CD4-positive, alpha-beta T cell (primary cell): ENCODE results near the gene SEPTIN8. TPM values are rescaled to one million over a fixed set of nuclear protein-coding genes. Genes with fewer than 3 reads are reported as not detected.

Experiments used
- ATAC-seq: fragments of 200-7000 bp; cut with Tn5 transposase; one replicate; pipeline ENCODE4 v1.10.0; 2022; ENCODE audit warnings: mild to moderate bottlenecking; ENCODE audit not compliant: poor library complexity
- CTCF ChIA-PET: fragments of 350-600 bp; sonication (Branson Sonifier 250); formaldehyde crosslinking; loops from one replicate; lab custom pipeline; 2021; ENCODE audit warnings: antibody characterized with exemption, inconsistent platforms; lab: Charles Lee
- POLR2A ChIA-PET: fragments of 350-600 bp; sonication (Branson Sonifier 250); formaldehyde crosslinking; loops from one replicate; lab custom pipeline; 2021; ENCODE audit warnings: antibody characterized with exemption, inconsistent platforms; lab: Charles Lee
- DNase-seq, 14 experiments: peaks; one replicate each; pipeline ENCODE4 v3.0.0-alpha.2; 2013 to 2020; ENCODE audit warnings: mixed read lengths in 2 of 14
- H3K27ac ChIP-seq, 2 donors: one replicate each; pipeline versions ENCODE4 v1.5.1 to v1.7.0; 2013; ENCODE audit warnings: low read length in 2 of 2, low read depth in 1 of 2, mild to moderate bottlenecking in 1 of 2
- H3K27me3 ChIP-seq, 2 experiments: 1 replicate in 1 of 2; 2 replicates in 1 of 2; pipeline versions ENCODE4 v1.6.1 to v1.7.0; 2013; ENCODE audit warnings: low read length in 2 of 2, control low read depth in 1 of 2, mild to moderate bottlenecking in 1 of 2, moderate library complexity in 1 of 2; ENCODE audit not compliant: insufficient read depth in 2 of 2, control insufficient read depth in 1 of 2
- H3K36me3 ChIP-seq: one replicate; pipeline ENCODE4 v1.6.1; 2013; ENCODE audit warnings: low read length, control low read depth; ENCODE audit not compliant: insufficient read depth
- H3K4me1 ChIP-seq: one replicate; pipeline ENCODE4 v1.6.1; 2013; ENCODE audit warnings: low read length, control low read depth; ENCODE audit not compliant: insufficient read depth
- H3K4me3 ChIP-seq: one replicate; pipeline ENCODE4 v1.5.1; 2013; ENCODE audit warnings: mild to moderate bottlenecking, low read length, moderate library complexity
- H3K9me3 ChIP-seq, 2 experiments: 1 replicate in 1 of 2; 2 replicates in 1 of 2; pipeline versions ENCODE4 v1.6.1 to v1.7.0; 2013; ENCODE audit warnings: low read length in 2 of 2, mild to moderate bottlenecking in 2 of 2, control low read depth in 1 of 2, moderate library complexity in 1 of 2; ENCODE audit not compliant: control insufficient read depth in 1 of 2, insufficient read depth in 1 of 2
- H3K27ac Mint-ChIP-seq: one replicate; pipeline ENCODE4 v1.8.0; 2020; ENCODE audit warnings: mixed read lengths
- H3K27me3 Mint-ChIP-seq: one replicate; pipeline ENCODE4 v1.8.0; 2021; ENCODE audit warnings: mixed read lengths
- H3K36me3 Mint-ChIP-seq: one replicate; pipeline ENCODE4 v1.8.0; 2021; ENCODE audit warnings: low read depth, mixed read lengths
- H3K4me1 Mint-ChIP-seq: one replicate; pipeline ENCODE4 v1.8.0; 2021; ENCODE audit warnings: low read depth, mixed read lengths
- H3K4me3 Mint-ChIP-seq: one replicate; pipeline ENCODE4 v1.8.0; 2020; ENCODE audit warnings: mild to moderate bottlenecking, mixed read lengths
- H3K9me3 Mint-ChIP-seq: one replicate; pipeline ENCODE4 v1.8.0; 2020; ENCODE audit warnings: mixed read lengths
- intact Hi-C, 2 experiments: fragments of 100-400 bp; cut with DNase I in 1 of 2; cut with micrococcal nuclease in 1 of 2; formaldehyde crosslinking; loops; one replicate each; pipeline versions ENCODE4 v1.15.1 to v1.9.0; 2023 to 2025; cut with DNase I, micrococcal nuclease
- total RNA-seq, 174 experiments: library from RNA in 2 of 174; stranded (reverse) in 2 of 174; gene quantifications; one replicate each; pipeline ENCODE4 v1.2.3 and lab custom pipeline; 2021 to 2026
- TF ChIP-seq, protein P1 (sequence below): fragments of 200-600 bp; IDR thresholded peaks from one replicate; pipeline ENCODE4 v1.8.0; 2022; ENCODE audit warnings: antibody characterized with exemption, mild to moderate bottlenecking

SEPTIN8 gene
- total RNA-seq, 2 experiments from 2014 or later: 4.4 to 5.3 TPM

DNA sequence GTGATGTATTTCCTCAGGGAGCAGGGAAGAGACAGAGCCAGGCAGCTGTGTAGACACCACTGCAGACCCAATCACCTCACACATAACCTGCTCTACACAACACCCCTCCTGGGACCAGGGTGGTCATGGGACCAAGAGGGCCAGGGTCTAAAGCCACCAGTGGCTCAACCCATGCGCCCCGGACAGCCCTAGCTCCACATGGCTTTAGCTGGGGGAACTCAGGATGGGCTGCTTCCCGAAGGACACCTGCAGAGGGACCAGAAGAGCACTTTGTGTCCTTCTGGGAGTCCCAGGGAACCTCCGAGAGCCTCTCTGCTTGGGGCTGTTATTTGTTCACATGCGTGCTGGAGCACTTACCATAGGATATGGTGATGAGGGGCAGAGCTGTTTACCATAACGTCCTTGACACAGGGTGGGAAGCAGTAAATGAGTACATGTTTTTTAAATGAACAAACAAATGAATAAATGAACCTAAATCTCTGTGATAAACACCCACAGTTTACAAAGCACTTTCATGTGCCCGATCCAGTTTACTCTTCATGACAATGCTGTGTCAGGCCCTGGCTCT lies 12.3 kb downstream of the SEPTIN8 start:
- Mint-ChIP-seq H3K27ac (no peak overlapping the region), H3K4me1 (no peaks in the 10 kb centered on the region), H3K9me3 (no peaks in the 10 kb centered on the region), H3K27me3 (no peaks in the 10 kb centered on the region), H3K36me3 (no peaks in the 10 kb centered on the region), H3K4me3 (no peak overlapping the region)
- ChIA-PET CTCF (no interaction called here), POLR2A (no interaction called here)
- no peaks in the 10 kb centered on the region for H3K27me3 ChIP-seq
- TF ChIP-seq, protein P1, sequence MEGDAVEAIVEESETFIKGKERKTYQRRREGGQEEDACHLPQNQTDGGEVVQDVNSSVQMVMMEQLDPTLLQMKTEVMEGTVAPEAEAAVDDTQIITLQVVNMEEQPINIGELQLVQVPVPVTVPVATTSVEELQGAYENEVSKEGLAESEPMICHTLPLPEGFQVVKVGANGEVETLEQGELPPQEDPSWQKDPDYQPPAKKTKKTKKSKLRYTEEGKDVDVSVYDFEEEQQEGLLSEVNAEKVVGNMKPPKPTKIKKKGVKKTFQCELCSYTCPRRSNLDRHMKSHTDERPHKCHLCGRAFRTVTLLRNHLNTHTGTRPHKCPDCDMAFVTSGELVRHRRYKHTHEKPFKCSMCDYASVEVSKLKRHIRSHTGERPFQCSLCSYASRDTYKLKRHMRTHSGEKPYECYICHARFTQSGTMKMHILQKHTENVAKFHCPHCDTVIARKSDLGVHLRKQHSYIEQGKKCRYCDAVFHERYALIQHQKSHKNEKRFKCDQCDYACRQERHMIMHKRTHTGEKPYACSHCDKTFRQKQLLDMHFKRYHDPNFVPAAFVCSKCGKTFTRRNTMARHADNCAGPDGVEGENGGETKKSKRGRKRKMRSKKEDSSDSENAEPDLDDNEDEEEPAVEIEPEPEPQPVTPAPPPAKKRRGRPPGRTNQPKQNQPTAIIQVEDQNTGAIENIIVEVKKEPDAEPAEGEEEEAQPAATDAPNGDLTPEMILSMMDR: no peak
- H3K4me1 ChIP-seq: no peaks in the 10 kb centered on the region
- intact Hi-C loops: no loop called here
- no peak overlapping the region for H3K4me3 ChIP-seq
- DNase-seq: no peak
- no peak overlapping the region for H3K27ac ChIP-seq
- H3K9me3 ChIP-seq: no peaks in the 10 kb centered on the region
- H3K36me3 ChIP-seq: peaks cover 3% of the 10 kb centered on the region
- ATAC-seq: no peak

DNA sequence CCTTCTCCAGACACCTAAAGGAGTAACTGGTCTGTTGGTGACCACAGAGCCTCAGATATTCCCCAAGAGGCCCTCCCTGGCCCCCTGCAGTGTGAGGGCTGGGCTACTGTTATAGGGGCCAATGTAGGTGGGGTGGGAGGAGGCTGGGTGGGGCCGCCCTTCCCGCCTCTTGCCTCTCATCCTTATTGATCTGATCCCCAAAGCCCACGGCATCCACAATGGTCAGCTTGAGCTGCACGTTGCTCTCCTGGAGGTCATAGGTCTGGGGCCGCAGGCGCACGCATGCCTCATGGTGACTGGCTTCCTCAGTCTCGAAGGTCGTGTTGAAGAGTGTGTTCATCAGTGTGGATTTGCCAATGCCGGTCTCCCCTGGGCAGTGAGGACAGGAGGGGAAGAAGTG lies 13.0 kb downstream of the SEPTIN8 start:
- H3K9me3 Mint-ChIP-seq: no peaks in the 10 kb centered on the region
- Histone ChIP-seq H3K36me3 (peaks cover 3% of the 10 kb centered on the region), H3K27me3 (no peaks in the 10 kb centered on the region), H3K9me3 (no peaks in the 10 kb centered on the region), H3K27ac (no peak overlapping the region), H3K4me1 (no peaks in the 10 kb centered on the region), H3K4me3 (no peak overlapping the region)
- H3K4me1 Mint-ChIP-seq: no peaks in the 10 kb centered on the region
- H3K4me3 Mint-ChIP-seq: no peak overlapping the region
- H3K27me3 Mint-ChIP-seq: no peaks in the 10 kb centered on the region
- DNase-seq (no peak), ATAC-seq (no peak)
- H3K27ac Mint-ChIP-seq: no peak overlapping the region
- ChIA-PET CTCF (no interaction called here), POLR2A (interaction anchor here (1.2 kb wide), 1 partner anchor 10 kb away, joined by 3 read pairs; no protein-coding TSS in a partner anchor)
- H3K36me3 Mint-ChIP-seq: no peaks in the 10 kb centered on the region
- intact Hi-C loops: no loop called here
- TF ChIP-seq, protein P1: no peak

GRCh38 chr5:132763181-132764036 lies 13.6 kb downstream of the SEPTIN8 start:
- DNase-seq (no peak), ATAC-seq (no peak)
- Mint-ChIP-seq H3K27me3 (no peaks in the 10 kb centered on the region), H3K36me3 (no peaks in the 10 kb centered on the region), H3K27ac (no peak overlapping the region), H3K4me3 (no peak overlapping the region), H3K9me3 (no peaks in the 10 kb centered on the region), H3K4me1 (no peaks in the 10 kb centered on the region)
- H3K4me1 ChIP-seq: no peaks in the 10 kb centered on the region
- TF ChIP-seq, protein P1: no peak
- H3K27me3 ChIP-seq: no peaks in the 10 kb centered on the region
- ChIA-PET POLR2A (interaction anchor here (1.2 kb wide), 1 partner anchor 9 kb away, joined by 3 read pairs; no protein-coding TSS in a partner anchor), CTCF (no interaction called here)
- peaks cover 3% of the 10 kb centered on the region for H3K36me3 ChIP-seq
- H3K9me3 ChIP-seq: no peaks in the 10 kb centered on the region
- no peak overlapping the region for H3K27ac ChIP-seq
- intact Hi-C loops: no loop called here
- no peak overlapping the region for H3K4me3 ChIP-seq
